AG04450 (cell line): ENCODE data around the gene STK16. TPM values are rescaled to one million over a fixed set of nuclear protein-coding genes. Genes with fewer than 3 reads are reported as not detected.
A peak's percentile ranks its signal among the peaks of the same experiment; 100 is the strongest.
"Not testable (repeated sequence)": the region's sequence is repeated elsewhere in the genome, so short reads cannot be mapped to it uniquely, and the experiment has no call there.

Experiments
- CTCF ChIA-PET: fragments of 300-600, 350-600 bp; formaldehyde crosslinking; extraction: SDS; loops from one replicate; lab custom pipeline; 2022; ENCODE audit warnings: antibody characterized with exemption, inconsistent platforms; lab: Charles Lee
- POLR2A ChIA-PET: fragments of 350-600 bp; formaldehyde crosslinking; extraction: SDS; loops from one replicate; lab custom pipeline; 2021; ENCODE audit warnings: antibody characterized with exemption, inconsistent platforms; lab: Yijun Ruan, JAX
- DNase-seq: peaks from one replicate; pipeline ENCODE4 v3.0.0-alpha.2; 2011; ENCODE audit warnings: low read depth, low spot score
- H3K27ac ChIP-seq: one replicate; pipeline ENCODE4 v1.5.1; 2012; ENCODE audit warnings: low read depth, low read length, control low read depth
- H3K27me3 ChIP-seq: one replicate; pipeline ENCODE4 v1.6.0; 2012; ENCODE audit warnings: low read length; ENCODE audit not compliant: control insufficient read depth, insufficient read depth
- H3K4me3 ChIP-seq: 2 replicates; pipeline ENCODE4 v1.5.1; 2011; ENCODE audit warnings: mild to moderate bottlenecking, low read depth, low read length, control low read depth
- H3K9me3 ChIP-seq: 2 replicates; pipeline ENCODE4 v1.5.1; 2012; ENCODE audit warnings: low read length; ENCODE audit not compliant: control insufficient read depth, insufficient read depth
- CTCF ChIP-seq: IDR thresholded peaks from 2 replicates; pipeline ENCODE4 v1.5.1; 2011; ENCODE audit warnings: low read depth, low read length, control low read depth, inconsistent platforms
- polyA plus RNA-seq: library from polyadenylated mRNA; depleted of rRNA; stranded (reverse); fragments of >200 nt; gene quantifications from 2 replicates; pipeline ENCODE4 v1.2.3, GENCODE V29; 2011

STK16 gene
- polyA plus RNA-seq, 1 experiment = 33.9 TPM

GRCh38 chr2:219254590-219255201 lies 9.4 kb downstream of the STK16 start:
- Histone ChIP-seq H3K27ac (no peak overlapping the region), H3K9me3 (no peaks in the 10 kb centered on the region), H3K27me3 (peaks cover 15% of the 10 kb centered on the region), H3K4me3 (peak overlapping the region; percentile 66)
- TF ChIP-seq CTCF = no peak
- ChIA-PET POLR2A (interaction anchor here (1.1 to 1.7 kb wide), 2 partner anchors 24 to 25 kb away, joined by 5 to 8 read pairs; partner anchors contain the start of genes ANKZF1, ATG9A and DNAJB2), CTCF (interaction anchor here (1.0 to 2.9 kb wide), 3 partner anchors 23 to 83 kb away, joined by 3 to 18 read pairs (median 13); no protein-coding TSS in a partner anchor)
- no peak for DNase-seq

- CTCF ChIA-PET = interaction anchor here (0.8 to 3.3 kb wide), 3 partner anchors 18 to 202 kb away, joined by 3 to 20 read pairs (median 7); no protein-coding TSS in a partner anchor
- peaks cover 30% of the 10 kb centered on the region for H3K27me3 ChIP-seq
- H3K4me3 ChIP-seq, POLR2A ChIA-PET, DNase-seq, H3K27ac ChIP-seq, H3K9me3 ChIP-seq: not testable (repeated sequence)
These were observed 13.7 kb downstream of the STK16 start for GRCh38 chr2:219258942-219259341.

GRCh38 chr2:219261024-219261855 lies 16.0 kb downstream of the STK16 start:
- POLR2A ChIA-PET = interaction anchor here (1.0 kb wide), 1 partner anchor 16 kb away, joined by 4 read pairs; the partner anchor contains the start of genes GLB1L and STK16
- CTCF ChIA-PET = interaction anchor here (0.5 to 5.7 kb wide), 4 partner anchors 16 to 70 kb away, joined by 6 to 56 read pairs (median 7); partner anchors contain the start of gene DNAJB2
- Histone ChIP-seq H3K27ac (no peak overlapping the region), H3K9me3 (no peaks in the 10 kb centered on the region), H3K27me3 (peaks cover 28% of the 10 kb centered on the region), H3K4me3 (no peak overlapping the region)
- TF ChIP-seq CTCF = no peak
- DNase-seq = no peak

- no peak for TF ChIP-seq CTCF
- Histone ChIP-seq H3K27me3 (peaks cover 28% of the 10 kb centered on the region), H3K27ac (no peak overlapping the region), H3K4me3 (no peak overlapping the region), H3K9me3 (no peaks in the 10 kb centered on the region)
- no peak for DNase-seq
- ChIA-PET CTCF (interaction anchor here (5.7 kb wide), 1 partner anchor 11 kb away, joined by 56 read pairs; the partner anchor contains the start of gene DNAJB2), POLR2A (no interaction called here)
These were observed 21.0 kb downstream of the STK16 start for GRCh38 chr2:219266232-219266631.

GRCh38 chr2:219266886-219267285 lies 21.6 kb downstream of the STK16 start:
- ChIA-PET POLR2A (no interaction called here), CTCF (interaction anchor here (0.5 to 1.1 kb wide), 2 partner anchors 11 to 149 kb away, joined by 4 read pairs; no protein-coding TSS in a partner anchor)
- DNase-seq = no peak
- Histone ChIP-seq H3K9me3 (no peaks in the 10 kb centered on the region), H3K4me3 (no peak overlapping the region), H3K27ac (no peak overlapping the region), H3K27me3 (peaks cover 25% of the 10 kb centered on the region)
- TF ChIP-seq CTCF = no peak
